HG03280 (cell line): ENCODE results near the gene NTRK3.

ENCODE experiments used
- ATAC-seq: cut with Tn5 transposase; IDR thresholded peaks from one replicate; pipeline ENCODE4 v1.9.1; 2021; ENCODE audit warnings: mild to moderate bottlenecking, moderate library complexity; ENCODE audit not compliant: unreplicated experiment

NTRK3 gene

GRCh38 chr15:87907676-87908446 is 348.7 kb downstream of the NTRK3 start:
- no peak for ATAC-seq

GRCh38 chr15:87906444-87906843 is 350.1 kb downstream of the NTRK3 start:
- no peak for ATAC-seq

- no peak for ATAC-seq
Observed at GRCh38 chr15:87902772-87903426, 353.6 kb downstream of the NTRK3 start.

- no peak for ATAC-seq
Observed at GRCh38 chr15:87901926-87902690, 354.4 kb downstream of the NTRK3 start.

GRCh38 chr15:87901008-87901407 is 355.5 kb downstream of the NTRK3 start:
- ATAC-seq = no peak

- ATAC-seq = no peak
Observed at GRCh38 chr15:87896936-87897335, 359.6 kb downstream of the NTRK3 start.

DNA sequence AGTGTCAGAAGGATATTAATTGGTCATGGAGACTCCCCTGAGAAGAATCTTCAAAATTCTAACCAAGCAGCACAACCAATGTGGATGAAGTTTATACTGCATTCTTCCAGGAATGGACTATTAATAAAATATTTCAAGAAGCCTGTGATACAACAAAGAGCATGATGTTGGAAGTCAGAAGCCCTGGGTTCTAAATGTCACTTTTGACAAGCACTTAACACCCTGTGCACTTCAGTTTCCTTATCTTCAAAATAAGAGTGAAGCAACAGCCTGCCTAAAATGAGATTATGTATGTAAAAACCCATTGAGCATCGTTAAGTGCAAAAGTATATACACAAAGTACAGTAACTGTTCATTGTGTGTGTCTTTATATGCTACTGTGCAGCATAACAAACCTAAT is 369.4 kb downstream of the NTRK3 start:
- no peak for ATAC-seq

DNA sequence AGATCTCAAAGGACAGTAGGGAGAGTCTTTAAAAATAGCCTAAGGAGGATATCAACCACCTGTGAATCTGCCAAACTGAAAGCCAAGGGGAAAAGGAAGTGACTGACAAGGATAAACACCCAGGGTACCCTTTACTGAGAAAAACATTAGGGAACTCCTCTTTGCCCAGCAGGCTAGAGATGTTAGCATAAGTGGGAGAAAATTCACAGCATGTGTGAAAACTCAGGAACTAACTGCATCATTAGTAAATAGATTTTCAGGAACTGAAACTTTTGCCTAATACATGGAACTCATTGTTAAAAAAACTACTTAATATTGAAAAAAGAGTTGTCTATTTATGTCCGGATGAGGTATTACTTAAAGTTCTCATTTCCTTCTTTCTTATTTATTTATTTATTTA is 375.5 kb downstream of the NTRK3 start:
- no peak for ATAC-seq

DNA sequence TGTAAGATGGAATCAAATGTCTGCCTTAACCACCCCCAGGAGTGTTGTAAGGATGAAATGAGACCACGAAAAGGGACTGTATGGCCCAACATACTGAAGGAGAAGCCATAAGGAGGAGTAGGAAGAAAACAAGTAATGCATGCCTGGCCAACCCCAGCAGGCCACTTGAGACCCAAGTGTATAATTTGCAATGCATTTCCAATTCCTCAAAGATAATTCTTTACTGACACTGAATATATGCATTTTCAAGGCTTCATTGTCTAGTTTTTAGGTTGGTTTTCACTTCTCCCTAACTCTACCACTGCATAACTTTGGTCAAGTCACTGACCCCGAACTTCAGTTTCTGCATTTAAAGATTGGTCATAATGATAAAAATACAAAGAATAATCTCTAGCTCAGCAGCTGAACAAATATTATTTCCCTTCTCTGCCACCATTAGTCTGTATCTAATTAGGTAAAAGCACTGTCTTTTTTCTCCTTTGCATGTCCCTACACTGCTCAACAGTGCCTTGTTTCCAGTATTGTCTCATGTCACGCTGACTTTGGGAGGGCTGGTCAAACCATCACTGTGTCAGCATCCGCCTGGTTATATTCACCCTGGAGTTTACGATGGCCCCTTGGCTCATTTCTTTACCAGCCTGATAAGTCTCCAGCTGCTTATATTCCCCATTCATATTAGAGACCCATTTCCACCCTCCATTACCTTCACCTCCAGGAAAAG is 378.6 kb downstream of the NTRK3 start:
- ATAC-seq = no peak

GRCh38 chr15:87877114-87877810 is 379.3 kb downstream of the NTRK3 start:
- ATAC-seq = no peak

DNA sequence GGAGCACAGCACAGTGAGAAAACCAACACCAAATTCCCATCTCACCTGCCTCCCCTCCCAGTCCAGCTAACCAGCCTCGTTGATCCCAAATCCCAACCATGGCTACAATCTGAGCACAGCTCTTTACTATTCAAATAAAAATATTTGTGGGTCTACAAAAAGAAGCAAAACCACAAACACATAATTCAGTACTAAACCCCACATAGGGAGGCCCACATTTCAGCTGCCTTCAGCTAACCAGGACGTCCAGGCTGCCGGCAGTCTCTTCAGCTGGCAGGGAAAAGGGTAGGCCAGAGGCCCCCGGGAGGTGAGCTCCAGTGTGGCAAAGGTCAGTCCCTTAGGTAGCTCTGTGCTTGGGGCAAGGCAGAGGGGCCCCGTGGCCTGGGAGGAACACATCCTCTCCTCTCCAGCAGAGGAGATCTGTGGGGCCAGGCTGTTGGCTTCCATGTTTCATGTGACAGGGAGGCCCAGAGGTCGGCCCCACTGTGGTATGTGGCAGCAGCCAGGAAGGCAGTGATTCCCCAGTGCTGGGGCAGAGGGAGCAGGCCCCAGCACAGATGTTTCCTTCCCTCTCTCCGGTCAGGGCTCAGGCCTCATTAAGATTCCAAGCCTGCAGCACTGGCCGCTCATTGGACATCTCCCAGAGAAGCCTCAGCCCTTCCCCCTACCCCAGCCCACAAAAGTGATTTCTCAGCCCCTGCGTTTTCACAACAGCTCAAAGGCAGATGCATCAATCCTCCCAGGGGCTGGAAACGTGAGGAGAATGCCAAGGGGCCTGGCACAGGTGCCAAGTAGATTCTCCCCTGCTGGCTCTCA is 381.4 kb downstream of the NTRK3 start:
- no peak for ATAC-seq

GRCh38 chr15:87873516-87873915 is 383.0 kb downstream of the NTRK3 start:
- no peak for ATAC-seq

- ATAC-seq = no peak
Observed at GRCh38 chr15:87871731-87872320, 384.7 kb downstream of the NTRK3 start.

GRCh38 chr15:87871258-87871681 is 385.3 kb downstream of the NTRK3 start:
- ATAC-seq = no peak

GRCh38 chr15:87866961-87867360 is 389.6 kb downstream of the NTRK3 start:
- ATAC-seq = no peak

GRCh38 chr15:87863152-87863551 is 393.4 kb downstream of the NTRK3 start:
- no peak for ATAC-seq

DNA sequence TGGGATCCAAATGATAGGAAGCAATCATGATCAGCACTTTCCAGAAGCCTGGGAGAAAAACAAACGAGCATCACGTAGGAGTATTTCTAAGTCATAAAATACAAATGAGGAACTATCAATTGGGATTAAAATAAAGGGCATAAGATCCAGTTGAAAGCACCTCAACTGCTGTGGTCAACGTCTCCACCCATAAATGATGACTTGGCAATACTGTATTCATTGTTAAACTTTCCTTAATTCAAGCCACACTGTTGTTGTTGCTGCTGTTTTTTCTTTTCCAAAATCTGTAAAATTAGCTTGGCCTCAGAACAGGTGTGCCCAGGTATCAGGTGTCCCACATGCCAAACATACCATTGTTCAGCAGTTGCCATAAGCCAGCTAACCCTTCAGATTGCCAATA is 395.8 kb downstream of the NTRK3 start:
- no peak for ATAC-seq

DNA sequence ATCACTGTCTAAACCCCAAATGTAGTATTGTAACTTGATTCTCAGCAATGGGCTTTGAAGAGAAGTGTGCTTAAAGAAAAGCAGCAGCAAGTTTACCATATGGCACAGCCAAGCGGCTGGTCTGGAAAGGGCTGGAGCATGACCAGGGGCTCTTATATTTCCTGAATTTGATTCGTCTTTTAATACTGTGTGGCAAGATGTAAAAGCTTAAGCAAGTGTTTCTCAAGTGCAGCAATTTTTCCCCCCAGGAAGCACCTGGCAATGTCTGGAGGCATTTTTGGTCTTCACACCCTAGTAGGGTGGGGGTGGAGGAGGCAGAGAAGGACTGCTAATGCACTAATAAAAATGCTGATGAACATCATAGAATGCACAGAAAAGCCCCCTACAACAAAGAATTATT is 397.9 kb downstream of the NTRK3 start:
- no peak for ATAC-seq

DNA sequence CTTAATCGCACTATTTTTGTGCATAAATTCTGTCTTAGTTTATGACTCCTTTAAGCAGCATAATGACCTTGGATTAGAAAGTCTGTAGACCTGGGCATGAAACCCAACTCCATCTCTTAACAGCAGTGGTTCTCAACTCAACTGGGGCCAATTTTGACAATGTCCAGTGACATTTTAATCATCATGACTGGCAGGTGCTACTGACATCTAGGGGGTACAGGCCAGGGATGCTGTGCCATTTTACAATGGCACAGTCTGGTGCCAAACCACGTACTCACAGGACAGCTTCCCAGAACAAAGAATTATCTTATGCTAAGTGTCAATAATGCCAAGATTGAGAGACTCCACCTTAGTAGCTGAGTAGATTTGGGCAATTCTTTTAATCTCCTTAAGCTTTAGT is 405.0 kb downstream of the NTRK3 start:
- no peak for ATAC-seq
